Measurements from ENCODE around the gene IQCK.

The IQCK gene

GRCh38 chr16:19841184-19841583, 123.1 kb downstream of the IQCK start:
- DNase-seq = no peak

DNA sequence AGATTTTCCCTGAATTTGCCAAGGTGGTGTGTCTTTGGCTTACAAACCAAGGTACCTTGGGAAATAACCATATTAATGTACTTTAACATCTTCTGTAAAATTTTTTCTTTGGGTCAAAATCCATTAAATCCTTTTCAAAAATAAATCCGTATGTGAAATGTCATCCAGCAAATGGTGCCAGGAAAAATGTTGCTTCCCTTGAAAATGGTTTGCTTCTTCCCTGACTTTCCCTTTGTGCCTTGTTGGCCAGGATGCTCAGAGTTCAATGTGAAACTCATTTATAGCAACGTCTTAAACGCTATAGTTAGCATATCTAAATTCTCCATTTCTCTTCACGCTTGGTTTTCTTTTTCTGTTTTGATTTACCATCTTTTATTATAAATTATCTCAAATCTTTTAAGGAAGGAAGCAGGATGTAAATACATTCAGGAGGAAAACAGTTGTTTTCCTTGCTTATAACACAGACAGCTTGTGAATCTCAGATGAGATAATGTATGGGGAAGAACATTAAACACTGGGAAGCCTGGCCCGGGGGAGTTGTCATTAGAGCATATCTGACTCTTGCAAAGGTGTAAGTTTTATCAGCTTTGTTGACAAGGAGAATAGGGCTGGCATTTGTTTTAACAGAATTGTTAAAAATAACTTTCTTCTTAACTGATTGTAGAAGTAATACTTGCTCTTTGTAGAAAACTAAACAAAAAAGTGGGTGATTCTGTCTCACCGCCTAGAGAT, 124.5 kb downstream of the IQCK start:
- DNase-seq = no peak

GRCh38 chr16:19843371-19843770, 125.3 kb downstream of the IQCK start:
- no peak for DNase-seq

DNA sequence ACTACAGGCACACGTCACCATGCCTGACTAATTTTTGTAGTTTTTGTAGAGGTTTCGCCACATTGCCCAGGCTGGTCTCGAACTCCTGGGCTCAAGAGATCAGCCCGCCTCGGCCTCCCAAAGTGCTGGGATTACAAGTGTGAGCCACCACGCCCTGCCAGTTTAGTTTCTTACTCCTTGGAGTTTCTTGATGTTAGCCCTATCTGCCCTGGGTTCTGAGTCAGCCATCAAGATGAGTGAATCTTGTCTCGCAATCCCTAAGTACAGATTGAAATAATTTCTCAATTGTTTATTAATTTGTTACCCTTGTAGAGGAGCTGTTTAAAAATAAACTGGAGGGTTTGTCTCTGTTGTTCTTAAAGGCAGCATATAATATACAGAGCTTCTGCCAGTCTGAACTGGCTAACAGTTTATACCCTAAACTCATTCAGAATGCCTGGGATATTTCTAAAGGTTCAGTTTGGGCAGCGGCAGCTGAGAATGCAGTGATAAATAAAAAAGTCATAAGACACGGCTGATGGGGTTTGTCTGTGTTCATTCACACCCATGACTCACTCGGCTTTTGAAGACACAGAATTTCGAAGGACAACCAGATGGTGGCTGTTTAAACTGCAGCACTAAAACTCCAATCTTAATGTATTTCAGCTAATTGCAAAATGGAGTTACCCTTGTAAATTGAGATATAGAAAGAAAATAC, 127.0 kb downstream of the IQCK start:
- DNase-seq = no peak

- DNase-seq = no peak
These were observed 128.4 kb downstream of the IQCK start for GRCh38 chr16:19846436-19846835.

DNA sequence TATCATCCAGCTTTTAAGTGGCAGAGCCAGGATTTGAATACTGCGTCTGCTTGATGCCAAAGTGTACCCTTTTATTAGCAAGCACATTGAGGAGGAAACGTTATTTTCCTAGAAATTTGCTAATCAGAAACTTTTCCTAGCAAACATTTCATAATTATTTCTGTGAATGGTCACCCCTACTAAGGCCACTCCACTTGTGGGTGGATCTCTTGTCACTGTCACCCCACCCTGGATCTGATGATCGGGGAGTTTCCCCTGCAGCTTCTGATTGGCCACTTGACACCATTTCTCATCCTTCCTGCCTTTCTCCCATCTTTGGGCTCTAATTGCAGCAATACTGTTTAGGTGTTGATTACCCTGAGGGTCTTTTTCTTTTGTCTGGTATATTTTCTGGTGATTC, 130.7 kb downstream of the IQCK start:
- DNase-seq = no peak

DNA sequence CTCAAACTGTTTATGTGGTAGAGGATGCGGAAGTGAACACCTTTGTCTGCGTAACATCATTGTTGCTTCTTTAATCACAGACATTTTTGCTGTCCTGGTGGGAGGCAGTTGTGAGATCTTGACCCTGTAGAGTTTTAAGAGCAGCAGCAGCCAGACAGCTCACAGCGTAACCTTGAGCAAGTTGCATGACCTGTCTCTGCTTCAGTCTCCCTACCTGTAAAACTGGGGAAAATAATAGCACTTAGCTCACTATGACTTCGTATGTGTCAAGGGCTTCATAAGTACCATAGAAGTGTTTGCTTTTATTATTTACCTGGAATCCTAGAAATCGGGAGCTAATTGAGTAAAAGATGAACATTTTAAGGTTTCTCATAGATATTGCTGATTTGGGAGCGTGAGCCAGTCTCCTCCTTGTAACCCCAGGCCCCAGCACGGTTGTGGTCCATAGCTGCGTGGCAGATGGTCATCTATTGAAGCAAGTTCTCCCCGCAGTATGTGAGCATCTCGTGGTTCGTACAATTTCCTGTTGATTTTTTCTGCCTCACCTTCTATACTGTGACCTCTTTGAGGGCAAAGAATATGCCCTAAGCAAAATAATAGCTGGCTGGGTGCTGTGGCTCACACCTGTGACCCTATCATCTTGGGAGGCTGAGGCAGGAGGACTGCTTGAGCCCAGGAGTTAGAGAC, 132.2 kb downstream of the IQCK start:
- DNase-seq = no peak

- no peak for DNase-seq
These were observed 133.4 kb downstream of the IQCK start for GRCh38 chr16:19851476-19851875.

DNA sequence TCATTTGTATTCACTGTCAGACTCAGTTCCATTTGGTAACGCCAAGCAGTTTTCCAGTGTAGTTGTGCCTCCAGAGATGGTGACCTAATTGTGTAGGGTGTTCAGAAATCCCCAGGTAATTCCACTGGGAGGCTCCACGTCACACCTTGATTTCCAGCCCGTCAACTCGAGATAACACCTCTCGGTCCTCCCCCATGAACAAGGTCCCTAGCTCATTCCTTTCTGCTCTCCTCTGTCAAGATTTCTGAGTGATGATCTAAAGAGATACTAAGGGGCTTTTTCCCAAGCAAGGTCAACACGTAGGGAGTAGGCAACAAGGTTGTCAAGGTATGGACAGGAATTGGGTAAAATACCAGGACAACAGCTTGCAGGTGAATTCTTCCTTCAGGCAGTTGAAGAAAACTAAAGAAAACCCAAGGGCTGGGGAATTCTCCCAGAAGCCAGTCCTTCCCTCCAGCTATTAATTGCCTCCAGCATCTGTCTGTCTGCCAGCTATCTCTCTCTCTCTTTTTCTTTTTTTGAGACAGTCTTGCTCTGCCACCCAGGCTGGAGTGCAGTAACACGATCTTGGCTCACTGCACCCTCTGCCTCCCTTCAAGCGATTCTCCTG, 135.2 kb downstream of the IQCK start:
- DNase-seq = no peak

DNA sequence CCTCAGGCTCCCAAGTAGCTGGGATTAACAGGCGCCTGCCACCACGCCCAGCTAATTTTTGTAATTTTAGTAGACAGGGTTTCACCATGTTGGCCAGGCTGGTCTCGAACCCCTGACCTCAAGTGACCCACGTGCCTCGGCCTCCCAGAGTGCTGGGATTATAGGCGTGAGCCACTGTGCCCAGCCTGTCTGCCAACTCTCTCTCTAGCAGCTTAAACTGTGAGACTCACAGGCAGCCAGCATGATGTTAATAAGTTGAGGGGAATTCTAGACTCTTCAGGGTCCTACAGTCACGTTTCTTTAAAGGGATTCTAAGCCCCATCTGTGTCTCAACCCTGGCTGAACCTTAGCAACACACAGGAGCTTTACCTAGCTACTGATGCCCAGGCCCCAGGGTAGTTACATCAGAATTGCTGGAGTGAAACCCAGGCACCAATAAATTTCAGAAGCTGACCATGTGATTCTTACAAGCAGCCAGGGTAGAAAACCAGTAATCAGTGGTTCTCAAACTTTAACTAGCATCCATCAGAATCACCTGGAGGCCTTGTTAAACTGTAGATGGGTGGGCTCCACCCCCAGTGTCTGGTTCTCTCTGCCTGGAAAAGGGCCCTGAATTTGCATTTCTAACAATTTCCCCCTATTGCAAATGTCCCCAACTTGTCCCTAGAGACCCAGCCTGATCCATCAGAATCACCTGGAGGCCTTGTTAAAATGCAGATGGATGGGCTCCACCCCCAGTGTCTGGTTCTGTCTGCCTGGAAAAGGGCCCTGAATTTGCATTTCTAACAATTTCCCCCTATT, 135.9 kb downstream of the IQCK start:
- DNase-seq = peak; percentile 35

DNA sequence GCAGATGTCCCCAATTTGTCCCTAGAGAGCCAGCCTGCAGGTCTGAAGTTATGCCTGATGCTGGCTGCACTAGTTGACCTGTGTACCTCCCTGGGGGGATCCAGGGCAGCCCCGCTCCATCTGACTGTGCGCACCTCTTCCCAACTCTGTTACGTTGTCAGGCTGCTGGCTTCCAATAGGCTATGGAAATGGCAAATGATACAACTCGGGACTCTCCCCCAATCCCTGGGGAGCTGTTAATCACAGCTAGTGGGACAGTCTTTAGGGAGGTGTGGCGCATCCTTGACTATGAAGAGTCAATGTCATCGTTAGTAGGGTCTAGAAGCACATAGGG, 136.4 kb downstream of the IQCK start:
- no peak for DNase-seq

DNA sequence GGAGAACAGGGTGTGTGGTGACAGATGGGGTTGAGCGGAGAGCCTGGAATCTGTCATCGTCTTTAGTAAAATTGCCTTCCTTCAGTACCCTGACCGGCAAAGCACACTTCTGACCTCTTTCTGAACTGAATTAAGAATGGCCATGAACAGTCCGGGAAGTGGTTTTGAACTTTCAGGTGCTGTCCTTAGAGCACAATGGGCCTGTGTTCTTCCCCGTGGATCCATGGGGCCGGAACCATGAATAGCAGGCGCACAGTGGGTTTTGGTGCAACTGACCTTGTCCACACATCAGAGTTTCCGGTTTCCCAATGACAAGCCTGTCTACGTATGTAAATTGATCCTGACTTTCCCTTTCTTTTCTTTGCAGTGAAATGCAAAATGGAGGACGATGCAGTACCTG, 138.0 kb downstream of the IQCK start:
- no peak for DNase-seq

DNA sequence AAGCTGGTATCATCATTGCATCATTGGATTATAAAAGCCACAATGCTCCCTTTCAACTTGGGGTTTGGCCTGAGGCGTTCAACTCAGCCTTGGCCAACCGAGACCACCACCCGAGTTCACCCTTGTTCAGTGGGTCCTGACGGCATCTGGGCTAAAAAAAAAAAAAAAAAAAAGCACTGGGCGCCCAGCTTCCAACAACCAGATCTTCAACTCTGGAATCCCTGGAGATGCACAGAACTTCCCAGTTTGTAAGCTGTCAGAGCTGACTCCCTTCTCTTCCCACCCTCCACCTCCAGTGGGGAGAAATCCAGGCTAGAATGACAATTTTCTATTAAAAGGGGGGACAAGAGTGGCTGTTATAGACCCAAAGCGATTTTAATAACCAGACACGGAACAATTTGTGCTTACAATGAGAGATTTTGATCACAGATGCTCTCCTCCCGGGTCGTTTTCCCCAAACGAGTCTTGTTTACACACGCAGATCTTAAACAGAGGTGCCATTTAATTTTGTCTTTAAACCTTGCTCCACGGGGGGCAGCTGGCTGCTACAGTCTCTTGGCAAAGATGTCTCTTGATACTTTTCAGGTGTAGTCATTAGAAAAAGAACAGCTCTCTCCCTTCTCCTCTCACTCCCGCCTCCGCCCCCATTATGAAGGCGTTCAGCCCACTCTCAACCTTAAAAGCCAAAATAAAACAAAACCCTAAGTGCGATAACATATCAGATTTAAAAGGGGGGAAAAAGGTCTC, 139.7 kb downstream of the IQCK start:
- DNase-seq = no peak

DNA sequence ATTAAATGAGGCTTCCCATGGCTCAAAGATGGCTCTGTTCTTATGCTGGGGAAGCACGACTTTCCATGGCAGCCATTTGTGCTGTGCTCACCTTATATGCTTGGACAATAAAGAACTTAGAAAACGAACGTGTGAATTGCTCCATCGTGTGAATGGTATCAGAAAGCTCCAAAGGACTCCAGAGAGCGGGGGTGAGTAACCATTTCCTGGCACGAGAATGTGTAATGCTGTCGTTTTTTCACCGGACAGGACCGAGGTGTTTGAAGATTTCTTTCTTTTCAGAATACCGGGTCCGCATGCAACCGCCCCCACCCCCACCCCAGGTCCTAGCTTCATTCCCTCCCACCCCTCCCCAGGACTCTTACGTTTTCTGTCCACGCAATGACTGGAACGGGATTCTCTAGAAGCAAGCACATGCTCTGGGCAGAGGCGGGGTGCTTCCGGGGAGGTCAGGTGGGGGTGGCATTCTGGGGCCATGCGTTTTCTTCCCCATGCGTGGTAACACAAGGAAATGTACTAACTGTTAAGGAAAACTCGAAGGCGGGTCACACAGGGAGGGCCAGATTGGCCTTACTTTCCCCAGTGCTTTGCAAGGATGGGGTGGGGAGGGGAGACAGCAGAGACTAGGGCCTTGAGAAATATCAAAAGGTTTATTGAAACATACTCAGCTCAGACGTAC, 140.4 kb downstream of the IQCK start:
- no peak for DNase-seq

- DNase-seq = no peak
These were observed 141.1 kb downstream of the IQCK start for GRCh38 chr16:19859166-19859565.

- no peak for DNase-seq
These were observed 141.5 kb downstream of the IQCK start for GRCh38 chr16:19859603-19860002.

- DNase-seq = no peak
These were observed 142.3 kb downstream of the IQCK start for GRCh38 chr16:19860166-19861041.

DNA sequence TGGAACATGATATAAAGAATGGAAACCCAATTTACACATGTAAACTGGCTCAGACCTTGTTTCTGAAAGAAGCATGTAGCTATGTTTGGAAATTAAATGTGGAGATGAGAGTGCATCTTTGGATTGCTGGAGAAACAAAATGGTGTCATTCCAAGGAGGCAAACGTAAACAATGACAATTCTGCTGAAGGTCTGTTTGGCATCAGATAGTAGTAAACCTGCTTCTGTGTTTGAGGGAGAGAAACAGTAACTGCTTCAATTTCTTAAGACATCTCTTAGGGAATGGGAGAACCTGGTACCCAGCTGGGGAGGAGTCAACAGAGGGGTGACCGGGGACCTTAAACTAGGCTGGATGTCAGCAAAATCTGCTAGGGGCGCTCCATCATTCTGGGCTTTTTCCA, 143.1 kb downstream of the IQCK start:
- no peak for DNase-seq

- DNase-seq = no peak
These were observed 143.8 kb downstream of the IQCK start for GRCh38 chr16:19861811-19862327.

DNA sequence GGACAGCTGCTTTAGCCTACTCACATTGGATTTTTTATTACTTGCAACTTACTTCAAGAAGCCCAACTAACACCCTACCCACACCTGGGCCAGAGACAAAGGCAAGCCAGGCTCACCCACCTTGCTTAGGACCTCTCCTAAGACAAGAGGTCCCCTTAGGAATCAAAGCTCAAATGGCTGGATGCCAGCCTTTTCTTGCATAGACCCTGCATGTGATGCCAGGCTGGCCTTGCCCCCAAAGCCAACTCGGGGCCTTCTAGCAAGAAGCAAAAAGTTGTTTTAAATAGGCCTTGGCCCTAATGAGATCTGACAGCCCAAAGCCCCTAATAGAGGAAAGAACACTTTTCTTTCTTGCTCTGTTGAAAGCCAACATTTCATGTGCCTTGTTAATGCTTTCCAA, 145.9 kb downstream of the IQCK start:
- no peak for DNase-seq
